Astrocyte (in vitro differentiated cells and primary cell): ENCODE measurements around the gene CDK6.

ENCODE experiments used
- EZH2 ChIP-seq: IDR thresholded peaks from 2 replicates; pipeline ENCODE4 v1.6.1; 2012; ENCODE audit warnings: mild to moderate bottlenecking, low read length, inconsistent platforms; ENCODE audit not compliant: insufficient read depth
- TF ChIP-seq, protein P1 (sequence below): IDR thresholded peaks from 2 replicates; pipeline ENCODE4 v1.5.1; 2011; ENCODE audit warnings: low read depth, mild to moderate bottlenecking, inconsistent platforms, low read length, moderate library complexity; ENCODE audit not compliant: insufficient read depth

DNA sequence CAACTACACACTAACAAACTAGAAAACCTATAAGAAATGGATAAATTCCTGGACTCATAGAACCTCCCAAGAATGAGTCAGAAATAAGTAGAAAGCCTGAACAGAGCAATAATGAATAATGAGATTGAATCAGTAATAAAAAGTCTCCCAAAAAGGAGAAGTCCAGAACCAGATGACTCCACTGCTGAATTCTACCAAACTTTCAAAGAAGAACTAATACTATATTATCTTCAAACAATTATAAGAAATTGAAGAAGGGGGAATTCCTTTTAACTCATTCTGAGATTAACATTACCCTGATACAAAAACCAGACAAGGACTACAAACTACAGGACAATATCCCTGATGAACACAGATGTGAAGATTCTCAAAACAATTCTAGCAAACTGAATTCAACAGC lies 47.8 kb upstream of the CDK6 start:
- TF ChIP-seq, protein P1, sequence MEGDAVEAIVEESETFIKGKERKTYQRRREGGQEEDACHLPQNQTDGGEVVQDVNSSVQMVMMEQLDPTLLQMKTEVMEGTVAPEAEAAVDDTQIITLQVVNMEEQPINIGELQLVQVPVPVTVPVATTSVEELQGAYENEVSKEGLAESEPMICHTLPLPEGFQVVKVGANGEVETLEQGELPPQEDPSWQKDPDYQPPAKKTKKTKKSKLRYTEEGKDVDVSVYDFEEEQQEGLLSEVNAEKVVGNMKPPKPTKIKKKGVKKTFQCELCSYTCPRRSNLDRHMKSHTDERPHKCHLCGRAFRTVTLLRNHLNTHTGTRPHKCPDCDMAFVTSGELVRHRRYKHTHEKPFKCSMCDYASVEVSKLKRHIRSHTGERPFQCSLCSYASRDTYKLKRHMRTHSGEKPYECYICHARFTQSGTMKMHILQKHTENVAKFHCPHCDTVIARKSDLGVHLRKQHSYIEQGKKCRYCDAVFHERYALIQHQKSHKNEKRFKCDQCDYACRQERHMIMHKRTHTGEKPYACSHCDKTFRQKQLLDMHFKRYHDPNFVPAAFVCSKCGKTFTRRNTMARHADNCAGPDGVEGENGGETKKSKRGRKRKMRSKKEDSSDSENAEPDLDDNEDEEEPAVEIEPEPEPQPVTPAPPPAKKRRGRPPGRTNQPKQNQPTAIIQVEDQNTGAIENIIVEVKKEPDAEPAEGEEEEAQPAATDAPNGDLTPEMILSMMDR, result no peak
- no peak for TF ChIP-seq EZH2
